Posterior vena cava (tissue), 2 donors: ENCODE measurements around the gene SEMA6A. TPM values are rescaled to one million over a fixed set of nuclear protein-coding genes. Genes with fewer than 3 reads are reported as not detected.

Experiments
- DNase-seq: peaks from one replicate; pipeline ENCODE4 v3.0.0-alpha.2; 2020; ENCODE audit warnings: low spot score
- intact Hi-C, 2 donors: fragments of 100-400 bp; cut with DNase I; formaldehyde crosslinking; loops; one replicate each; pipeline versions ENCODE4 v1.14.1 to v1.14.2; 2022 to 2023
- total RNA-seq, 2 donors: library from RNA; stranded (reverse); fragmentation: NEBNext Ultra II Directional; extraction: Animal tissue kit (Norgen Biotek cat#: 25700); gene quantifications; one replicate each; pipeline ENCODE4 v1.2.1, GENCODE V29; 2021
- donor health status: DM: yes; HTN: yes; CAD: no.
- donor health status: DM: yes; HTN: yes; CAD: no.

SEMA6A gene
- total RNA-seq, 2 donors from 2014 or later: 18.6 to 24.9 TPM

DNA sequence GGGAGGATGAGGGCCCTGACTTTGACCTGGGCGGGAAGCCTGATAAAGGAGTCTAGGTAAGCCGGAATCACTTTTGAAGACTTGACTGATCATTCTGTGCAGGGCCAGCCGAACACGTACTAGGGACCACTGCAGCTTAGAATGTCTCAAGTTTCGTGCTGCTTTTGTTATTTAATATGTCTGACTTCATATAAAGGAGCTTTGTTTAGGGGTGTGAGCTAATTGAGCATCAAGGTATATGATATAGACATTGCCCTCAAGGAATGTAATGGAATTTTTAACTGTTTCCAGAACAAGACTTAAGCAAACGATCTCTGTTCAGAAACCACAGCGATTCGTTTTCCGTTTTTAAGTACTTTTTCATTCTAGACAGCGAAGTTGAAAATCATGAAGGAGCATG lies 173.0 kb downstream of the SEMA6A start:
- intact Hi-C loops: no loop called here

DNA sequence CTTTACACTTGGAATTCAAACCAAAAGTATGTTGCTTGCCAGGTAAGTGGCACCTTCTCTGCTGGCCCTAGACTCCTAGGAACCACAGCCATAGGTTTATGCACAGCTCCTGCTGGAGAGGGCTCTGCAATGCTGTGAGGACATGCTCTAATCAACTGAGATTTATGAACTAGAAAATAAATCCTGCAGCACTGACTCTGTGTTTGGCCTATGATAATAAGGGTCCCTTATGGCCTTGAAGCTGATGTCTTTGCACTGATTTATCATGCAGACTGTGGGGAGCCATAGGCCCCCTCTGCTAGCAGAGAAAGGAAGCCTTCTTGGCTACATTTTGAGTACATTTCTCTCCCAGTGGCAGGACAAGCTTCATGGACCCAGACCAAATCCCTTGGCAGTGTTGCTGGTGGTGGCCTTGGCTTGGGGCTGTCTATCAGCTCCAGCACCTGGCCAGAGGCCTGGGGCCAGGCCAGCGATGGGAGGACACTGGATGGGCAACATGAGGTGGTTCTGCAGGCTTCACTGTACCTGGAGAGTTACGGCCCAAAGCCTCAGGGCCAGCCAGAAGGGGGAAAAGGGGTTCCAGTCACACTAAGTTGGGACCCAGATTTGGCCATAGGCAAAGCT lies 178.0 kb downstream of the SEMA6A start:
- DNase-seq: no peak
- intact Hi-C loops: no loop called here

More for the DNA sequence above, 173.0 kb downstream of the SEMA6A start:
- no peak for DNase-seq

DNA sequence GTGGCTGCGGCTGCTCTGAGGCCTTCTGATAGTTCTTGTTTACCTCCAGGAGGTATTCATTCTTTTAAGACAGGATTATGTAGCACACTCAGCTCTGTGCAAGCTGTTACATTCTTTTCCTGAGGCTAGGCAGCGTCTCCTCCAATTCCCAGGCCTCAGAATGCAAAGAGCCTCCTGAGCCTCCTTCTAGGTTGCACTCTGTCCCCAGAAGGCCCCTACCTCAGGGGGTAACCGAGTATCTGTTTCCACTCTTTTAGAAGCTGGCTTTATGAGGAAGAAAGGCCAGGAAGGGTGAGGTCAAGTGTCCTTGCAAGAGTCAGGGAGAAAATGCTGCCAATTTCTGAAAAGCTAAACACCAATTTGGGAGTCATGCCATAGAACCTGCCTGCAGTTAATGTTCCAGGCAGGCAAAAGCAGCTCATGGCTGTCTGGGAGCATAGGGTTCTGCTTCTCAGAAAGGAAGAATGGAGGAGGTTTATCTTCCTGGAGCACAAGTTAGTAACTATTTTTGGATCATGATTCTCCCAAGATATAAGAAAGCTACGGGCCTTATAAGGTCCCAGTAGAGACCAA lies 178.9 kb downstream of the SEMA6A start:
- intact Hi-C loops: no loop called here
- no peak for DNase-seq

DNA sequence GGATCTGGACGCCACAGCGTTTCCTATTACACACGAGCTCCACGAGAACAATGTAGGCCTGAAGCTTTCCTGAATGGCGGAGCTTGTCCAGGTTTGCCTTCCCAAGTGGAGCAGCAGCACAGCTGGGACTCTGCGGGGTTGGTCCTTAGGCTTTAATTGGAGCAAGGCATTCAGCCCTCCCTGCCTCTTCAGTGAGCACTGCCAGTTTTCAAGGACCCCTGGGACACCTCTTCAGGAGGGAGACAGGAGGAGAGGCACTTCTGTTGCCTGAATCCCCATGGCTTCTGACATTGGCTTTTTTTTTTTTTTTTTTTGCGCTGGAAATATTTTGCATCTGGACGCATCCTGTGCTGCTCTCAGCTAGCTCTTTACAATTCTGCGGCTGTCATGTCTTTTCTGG lies 179.4 kb downstream of the SEMA6A start:
- no peak for DNase-seq
- intact Hi-C loops: no loop called here

DNA sequence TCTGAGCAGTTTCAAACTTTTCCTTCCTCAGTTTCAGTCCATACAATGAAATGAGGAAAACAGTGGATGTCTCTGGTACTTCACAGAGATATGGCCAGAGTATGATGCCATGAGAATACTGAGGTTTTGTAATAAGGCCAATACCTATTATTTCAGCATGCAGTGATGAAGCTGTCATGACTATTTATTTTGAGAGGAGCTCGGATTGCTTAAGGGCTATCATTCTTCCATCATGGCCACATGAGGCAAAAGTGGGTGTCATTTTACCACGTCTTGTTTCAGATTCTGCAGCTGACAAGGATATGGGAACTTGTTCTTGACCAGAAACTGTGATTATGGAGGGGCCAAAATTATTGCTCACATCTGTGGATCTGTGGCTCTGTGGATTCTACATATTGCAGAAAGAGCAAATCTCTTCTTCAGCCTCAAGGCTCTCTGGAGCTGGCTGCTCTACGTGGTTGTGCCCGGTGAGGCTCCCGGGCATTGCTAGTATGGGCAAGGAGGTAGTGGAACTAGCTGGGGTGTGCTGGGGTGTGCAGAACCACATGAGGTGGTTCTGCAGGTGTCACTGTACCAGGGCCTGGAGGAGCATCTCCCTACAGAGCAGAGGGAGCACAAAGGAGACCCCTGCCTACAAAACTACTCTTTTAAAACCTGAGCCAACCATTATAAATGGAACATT lies 180.3 kb downstream of the SEMA6A start:
- intact Hi-C loops: no loop called here

More for the DNA sequence above, 180.3 kb downstream of the SEMA6A start:
- no peak for DNase-seq
